Skeletal muscle tissue (tissue), 4 donors: ENCODE data around the gene MCF2L. TPM values are rescaled to one million over a fixed set of nuclear protein-coding genes. Genes with fewer than 3 reads are reported as not detected.

ENCODE experiments used
- H3K27ac ChIP-seq: one replicate; pipeline ENCODE4 v1.7.0; 2013; ENCODE audit warnings: mild to moderate bottlenecking, low read depth, low read length, inconsistent platforms
- H3K27me3 ChIP-seq, 3 donors: one replicate each; pipeline ENCODE4 v1.7.0; 2013; ENCODE audit warnings: low read length in 3 of 3; ENCODE audit not compliant: control insufficient read depth in 3 of 3, insufficient read depth in 3 of 3
- H3K36me3 ChIP-seq, 3 donors: one replicate each; pipeline ENCODE4 v1.7.0; 2013; ENCODE audit warnings: low read length in 3 of 3; ENCODE audit not compliant: control insufficient read depth in 3 of 3, insufficient read depth in 3 of 3
- H3K4me1 ChIP-seq, 3 donors: one replicate each; pipeline ENCODE4 v1.7.0; 2013; ENCODE audit warnings: low read length in 3 of 3, mild to moderate bottlenecking in 3 of 3; ENCODE audit not compliant: control insufficient read depth in 3 of 3, insufficient read depth in 3 of 3
- H3K4me3 ChIP-seq, 3 donors: one replicate each; pipeline ENCODE4 v1.7.0; 2013; ENCODE audit warnings: low read length in 3 of 3
- H3K9ac ChIP-seq, 3 donors: one replicate each; pipeline ENCODE4 v1.7.0; 2013; ENCODE audit warnings: low read length in 3 of 3, mild to moderate bottlenecking in 3 of 3, moderate library complexity in 2 of 3, low read depth in 1 of 3
- H3K9me3 ChIP-seq, 3 donors: one replicate each; pipeline ENCODE4 v1.7.0; 2013; ENCODE audit warnings: low read length in 3 of 3; ENCODE audit not compliant: control insufficient read depth in 3 of 3
- total RNA-seq: library from RNA; depleted of rRNA; stranded (reverse); fragments of >200 nt; gene quantifications from one replicate; pipeline ENCODE4 v1.2.3, GENCODE V29; 2014
- donor health status: Osteomylitis.

MCF2L gene
- total RNA-seq, 1 donor from 2014 or later, result 18.3 TPM

- no peaks in the 10 kb centered on the region for H3K9me3 ChIP-seq
- peaks cover 44 to 69% (median 51%) of the 10 kb centered on the region in 3 donors for H3K27me3 ChIP-seq
- peak overlapping the region; percentile 62 for H3K27ac ChIP-seq
- H3K4me3 ChIP-seq, result peak overlapping the region in 2 of 3 donors; percentile 40 to 63
- no peaks in the 10 kb centered on the region for H3K36me3 ChIP-seq
- H3K4me1 ChIP-seq, result peaks cover 4 to 8% (median 6%) of the 10 kb centered on the region in 3 donors
- H3K9ac ChIP-seq, result peak overlapping the region in 1 of 3 donors; percentile 50
Measured at GRCh38 chr13:112978561-112979405, 9.8 kb downstream of the MCF2L start.

GRCh38 chr13:112979406-112979902 lies 10.4 kb downstream of the MCF2L start:
- H3K9ac ChIP-seq, result peak overlapping the region in 2 of 3 donors; percentile 33 to 50
- H3K27me3 ChIP-seq, result peaks cover 43 to 64% (median 48%) of the 10 kb centered on the region in 3 donors
- peaks cover 4 to 8% (median 6%) of the 10 kb centered on the region in 3 donors for H3K4me1 ChIP-seq
- H3K27ac ChIP-seq, result peak overlapping the region; percentile 62
- H3K36me3 ChIP-seq, result no peaks in the 10 kb centered on the region
- H3K4me3 ChIP-seq, result peak overlapping the region; percentile 40 to 63 (median 63)
- H3K9me3 ChIP-seq, result no peaks in the 10 kb centered on the region

GRCh38 chr13:112980434-112980833 lies 11.4 kb downstream of the MCF2L start:
- H3K4me1 ChIP-seq, result peaks cover 4 to 8% (median 6%) of the 10 kb centered on the region in 3 donors
- H3K27me3 ChIP-seq, result peaks cover 41 to 65% (median 53%) of the 10 kb centered on the region in 3 donors
- H3K27ac ChIP-seq, result peak overlapping the region; percentile 62
- peak overlapping the region; percentile 40 to 63 (median 63) for H3K4me3 ChIP-seq
- H3K9ac ChIP-seq, result peak overlapping the region in 1 of 3 donors; percentile 40
- H3K9me3 ChIP-seq, result no peaks in the 10 kb centered on the region
- no peaks in the 10 kb centered on the region for H3K36me3 ChIP-seq

DNA sequence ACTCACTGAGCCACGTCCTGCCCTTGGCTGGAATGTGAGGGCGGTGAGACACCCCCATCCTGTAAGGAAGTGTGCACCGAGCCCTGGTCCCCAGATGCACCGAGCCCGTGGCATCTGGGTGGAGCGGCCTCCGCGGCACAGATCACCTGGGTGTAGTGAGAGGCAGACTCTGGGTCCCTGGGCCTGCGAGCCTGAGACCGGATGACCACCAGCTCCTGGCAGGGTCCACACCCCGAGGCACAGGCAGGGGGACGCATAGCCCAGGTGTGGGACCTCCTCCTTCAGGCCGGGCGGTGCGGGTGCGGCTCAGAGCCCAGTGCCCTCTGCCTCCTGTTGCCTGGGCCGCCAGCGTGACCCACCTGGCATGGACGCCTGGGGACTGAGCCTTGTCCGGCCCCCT lies 12.4 kb downstream of the MCF2L start:
- H3K27ac ChIP-seq, result no peak overlapping the region
- peak overlapping the region in 1 of 3 donors; percentile 54 for H3K4me3 ChIP-seq
- no peaks in the 10 kb centered on the region for H3K36me3 ChIP-seq
- no peaks in the 10 kb centered on the region for H3K9me3 ChIP-seq
- peaks cover 4 to 11% (median 6%) of the 10 kb centered on the region in 3 donors for H3K4me1 ChIP-seq
- H3K9ac ChIP-seq, result no peak overlapping the region
- peaks cover 37 to 68% (median 59%) of the 10 kb centered on the region in 3 donors for H3K27me3 ChIP-seq

- H3K27me3 ChIP-seq, result peaks cover 33 to 68% (median 65%) of the 10 kb centered on the region in 3 donors
- H3K36me3 ChIP-seq, result no peaks in the 10 kb centered on the region
- no peaks in the 10 kb centered on the region for H3K9me3 ChIP-seq
- H3K9ac ChIP-seq, result no peak overlapping the region
- H3K27ac ChIP-seq, result no peak overlapping the region
- peaks cover 4 to 11% (median 6%) of the 10 kb centered on the region in 3 donors for H3K4me1 ChIP-seq
- H3K4me3 ChIP-seq, result no peak overlapping the region
Measured at GRCh38 chr13:112982281-112983041, 13.4 kb downstream of the MCF2L start.

DNA sequence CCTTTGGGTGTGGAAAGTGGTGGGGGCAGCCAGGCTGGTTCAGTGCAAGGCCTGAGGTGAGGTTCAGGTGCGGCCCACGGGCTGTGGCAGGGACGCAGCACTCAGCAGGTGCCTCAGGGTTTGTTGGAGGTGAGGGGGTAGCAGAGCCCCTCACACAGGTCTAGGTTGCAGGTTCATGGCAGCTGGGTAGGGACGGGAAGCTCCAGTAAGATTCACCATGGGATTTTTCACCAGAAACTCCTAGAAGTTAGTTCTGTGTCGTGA lies 14.0 kb downstream of the MCF2L start:
- peaks cover 33 to 70% (median 63%) of the 10 kb centered on the region in 3 donors for H3K27me3 ChIP-seq
- peak overlapping the region in 1 of 3 donors; percentile 13 for H3K4me3 ChIP-seq
- no peaks in the 10 kb centered on the region for H3K36me3 ChIP-seq
- no peak overlapping the region for H3K9ac ChIP-seq
- no peaks in the 10 kb centered on the region for H3K9me3 ChIP-seq
- H3K4me1 ChIP-seq, result peaks cover 4 to 11% (median 6%) of the 10 kb centered on the region in 3 donors
- H3K27ac ChIP-seq, result no peak overlapping the region

GRCh38 chr13:112983428-112984196 lies 14.6 kb downstream of the MCF2L start:
- peaks cover 33 to 67% (median 58%) of the 10 kb centered on the region in 3 donors for H3K27me3 ChIP-seq
- H3K4me3 ChIP-seq, result no peak overlapping the region
- H3K9ac ChIP-seq, result no peak overlapping the region
- no peak overlapping the region for H3K27ac ChIP-seq
- H3K4me1 ChIP-seq, result peaks cover 0 to 5% (median under 1%) of the 10 kb centered on the region in 3 donors
- H3K9me3 ChIP-seq, result no peaks in the 10 kb centered on the region
- no peaks in the 10 kb centered on the region for H3K36me3 ChIP-seq

- Histone ChIP-seq H3K36me3 (no peaks in the 10 kb centered on the region), H3K27ac (no peak overlapping the region), H3K9ac (no peak overlapping the region), H3K4me3 (no peak overlapping the region), H3K4me1 (peaks cover 0 to 3% (median 0%) of the 10 kb centered on the region in 3 donors), H3K27me3 (peaks cover 33 to 61% (median 52%) of the 10 kb centered on the region in 3 donors), H3K9me3 (no peaks in the 10 kb centered on the region)
Measured at GRCh38 chr13:112984501-112984900, 15.5 kb downstream of the MCF2L start.

DNA sequence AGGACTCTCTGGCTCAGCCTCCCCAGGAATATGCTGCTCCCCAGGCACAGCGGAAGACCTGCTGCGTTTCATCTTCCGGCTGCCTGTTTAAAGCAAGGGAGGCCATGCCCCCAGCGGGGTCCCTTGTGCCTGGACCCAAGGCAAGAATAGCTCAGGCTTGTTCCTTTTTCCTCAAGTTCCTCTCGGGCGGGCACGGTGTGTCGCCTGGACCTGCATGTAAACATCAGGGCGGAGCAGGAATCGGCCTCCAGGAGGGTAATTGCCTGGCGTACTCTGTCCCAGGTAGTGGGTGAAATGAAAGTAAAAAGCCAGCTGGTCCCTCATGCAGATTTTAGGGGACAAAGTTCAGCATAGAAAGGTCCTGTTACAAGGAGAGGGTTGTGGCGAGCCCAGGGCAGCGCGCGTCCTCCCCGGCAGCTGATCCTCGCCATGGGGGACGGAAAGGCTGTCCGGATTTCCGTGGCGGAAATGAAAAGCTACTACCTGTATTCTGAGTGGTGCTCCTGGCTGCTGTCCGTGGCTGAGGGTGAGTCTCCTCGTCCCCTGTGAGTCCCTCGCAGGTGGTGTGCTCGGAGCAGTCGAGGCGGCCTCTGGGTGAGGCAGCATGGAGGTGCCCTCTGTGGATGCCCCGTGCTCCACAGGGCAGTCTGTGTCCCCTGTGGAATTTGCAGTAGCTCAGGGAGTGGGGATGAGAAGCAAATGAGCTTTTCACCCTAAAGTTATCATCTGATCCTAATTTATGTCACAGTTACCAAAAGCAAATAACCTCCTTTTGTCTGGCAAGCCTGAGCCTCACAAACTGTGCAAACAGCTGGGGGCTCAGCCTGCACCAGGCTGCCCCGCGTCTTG lies 16.2 kb downstream of the MCF2L start:
- Histone ChIP-seq H3K27me3 (peaks cover 29 to 55% (median 48%) of the 10 kb centered on the region in 3 donors), H3K27ac (no peak overlapping the region), H3K4me3 (no peak overlapping the region), H3K9ac (no peak overlapping the region), H3K36me3 (no peaks in the 10 kb centered on the region), H3K9me3 (peaks cover 0 to 2% (median 0%) of the 10 kb centered on the region in 3 donors), H3K4me1 (peaks cover 0 to 3% (median 0%) of the 10 kb centered on the region in 3 donors)
